NT2/D1 (cell line): ENCODE results near the gene MDM2.

Source experiments
- SUZ12 ChIP-seq: IDR thresholded peaks from 2 replicates; pipeline ENCODE4 v1.6.1; 2011; ENCODE audit not compliant: insufficient read length, insufficient read depth; ENCODE audit errors: extremely low read depth
- ZNF274 ChIP-seq: IDR thresholded peaks from 2 replicates; pipeline ENCODE4 v1.6.1; 2011; ENCODE audit warnings: mild to moderate bottlenecking, low read depth, low read length

GRCh38 chr12:68877583-68877982 lies 69.6 kb downstream of the MDM2 start:
- TF ChIP-seq ZNF274 (no peak), SUZ12 (no peak)
